Endodermal cell (in vitro differentiated cells): ENCODE results near the gene NAV2. TPM values are rescaled to one million over a fixed set of nuclear protein-coding genes. Genes with fewer than 3 reads are reported as not detected.
"Not testable (repeated sequence)": the region's sequence is repeated elsewhere in the genome, so short reads cannot be mapped to it uniquely, and the experiment has no call there.

Experiments
- DNase-seq: peaks from one replicate; pipeline ENCODE4 v3.0.0-alpha.2; 2017
- H3K27ac ChIP-seq: 2 replicates; pipeline ENCODE4 v1.5.1; 2013; ENCODE audit warnings: mild to moderate bottlenecking, low read depth, low read length, moderate library complexity
- H3K27me3 ChIP-seq: 2 replicates; pipeline ENCODE4 v1.6.1; 2013; ENCODE audit warnings: mild to moderate bottlenecking, low read length, moderate library complexity; ENCODE audit not compliant: insufficient read depth, control insufficient read depth, poor library complexity, severe bottlenecking
- H3K36me3 ChIP-seq: 2 replicates; pipeline ENCODE4 v1.7.0; 2013; ENCODE audit warnings: mild to moderate bottlenecking, low read length, moderate library complexity; ENCODE audit not compliant: control insufficient read depth, insufficient read depth
- H3K4me1 ChIP-seq: one replicate; pipeline ENCODE4 v1.7.0; 2013; ENCODE audit warnings: low read length; ENCODE audit not compliant: control insufficient read depth, insufficient read depth
- H3K4me3 ChIP-seq: 2 replicates; pipeline ENCODE4 v1.5.1; 2013; ENCODE audit warnings: mild to moderate bottlenecking, low read length, moderate library complexity
- H3K9ac ChIP-seq: 2 replicates; pipeline ENCODE4 v1.6.1; 2013; ENCODE audit warnings: mild to moderate bottlenecking, low read length, moderate library complexity; ENCODE audit not compliant: poor library complexity, severe bottlenecking; ENCODE audit errors: extremely low read depth
- H3K9me3 ChIP-seq: 2 replicates; pipeline ENCODE4 v1.6.1; 2013; ENCODE audit warnings: mild to moderate bottlenecking, low read length, moderate library complexity; ENCODE audit not compliant: control insufficient read depth
- H3K27ac Mint-ChIP-seq: 2 replicates; pipeline ENCODE4 v1.8.0; 2020; ENCODE audit warnings: mixed read lengths
- H3K27me3 Mint-ChIP-seq: 2 replicates; pipeline ENCODE4 v1.8.0; 2021; ENCODE audit warnings: mild to moderate bottlenecking, mixed read lengths; ENCODE audit not compliant: insufficient read depth
- H3K36me3 Mint-ChIP-seq: 2 replicates; pipeline ENCODE4 v1.8.0; 2020; ENCODE audit warnings: low read depth, mixed read lengths
- H3K4me1 Mint-ChIP-seq: 2 replicates; pipeline ENCODE4 v1.8.0; 2020; ENCODE audit warnings: mixed read lengths
- H3K4me3 Mint-ChIP-seq: 2 replicates; pipeline ENCODE4 v1.8.0; 2020; ENCODE audit warnings: mild to moderate bottlenecking, moderate library complexity, mixed read lengths
- H3K9me3 Mint-ChIP-seq: 2 replicates; pipeline ENCODE4 v1.8.0; 2020; ENCODE audit warnings: mild to moderate bottlenecking, mixed read lengths
- WGBS, 2 experiments: methylation state at CpG; one replicate each; pipeline versions ENCODE4 v1.1.5 to v1.1.7; 2013; ENCODE audit warnings: missing lambda C conversion rate in 2 of 2, mixed read lengths in 1 of 2; ENCODE audit not compliant: insufficient coverage in 1 of 2, insufficient read length in 1 of 2; 5-methylcytosine and 5-hydroxymethylcytosine counted together
- total RNA-seq, 2 donors: library from RNA; stranded (reverse); fragmentation: NEBNext Ultra II Directional in 1 of 2; extraction: Animal tissue kit (Norgen Biotek cat#: 25700) in 1 of 2; gene quantifications; 2 replicates in 1 of 2; 3 replicates in 1 of 2; pipeline ENCODE4 v1.2.1, GENCODE V29; 2021
- TF ChIP-seq, protein P1 (sequence below): fragments of 200-600 bp; sonication (generic); conservative IDR thresholded peaks from 2 replicates; pipeline ENCODE4 v1.5.0; 2021; ENCODE audit warnings: antibody characterized with exemption, mild to moderate bottlenecking

NAV2 gene
- total RNA-seq, 2 donors from 2014 or later = 37.1 to 42.4 TPM

DNA sequence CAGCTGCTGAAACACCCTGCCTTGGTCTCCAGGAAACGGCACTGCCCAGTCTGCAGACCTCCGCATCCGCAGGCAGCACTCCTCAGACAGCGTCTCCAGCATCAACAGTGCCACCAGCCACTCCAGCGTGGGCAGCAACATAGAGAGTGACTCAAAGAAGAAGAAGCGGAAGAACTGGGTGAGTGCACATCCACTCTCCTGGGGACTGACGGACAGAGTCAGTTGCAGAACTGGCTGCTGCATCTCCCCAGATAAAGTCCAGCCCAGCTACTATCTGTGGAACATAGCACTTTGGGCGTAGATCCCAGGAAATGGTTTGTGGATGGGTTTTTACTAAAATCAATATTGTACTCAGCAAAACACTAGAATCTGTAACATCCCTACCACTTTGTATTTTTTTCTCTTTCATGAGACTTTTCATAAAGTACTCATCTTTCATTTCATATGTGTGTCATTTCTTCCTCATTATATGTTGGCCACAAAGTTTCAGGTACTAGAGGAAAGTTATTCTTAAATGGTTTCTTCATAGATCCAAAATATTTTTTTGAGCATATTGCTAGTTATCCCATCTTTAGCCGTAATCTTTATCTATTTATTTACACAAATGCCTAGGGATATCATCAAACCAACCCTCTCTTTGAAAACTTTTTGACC, 367.5 kb downstream of the NAV2 start:
- Histone ChIP-seq H3K4me3 (no peak overlapping the region), H3K4me1 (no peaks in the 10 kb centered on the region), H3K36me3 (peaks cover 20% of the 10 kb centered on the region), H3K27ac (no peak overlapping the region), H3K9ac (no peak overlapping the region), H3K9me3 (no peaks in the 10 kb centered on the region), H3K27me3 (no peaks in the 10 kb centered on the region)
- no peaks in the 10 kb centered on the region for H3K27me3 Mint-ChIP-seq
- peak; percentile 36 for DNase-seq
- H3K36me3 Mint-ChIP-seq = peaks cover 74% of the 10 kb centered on the region
- no peak overlapping the region for H3K4me3 Mint-ChIP-seq
- H3K4me1 Mint-ChIP-seq = no peaks in the 10 kb centered on the region
- TF ChIP-seq, protein P1, sequence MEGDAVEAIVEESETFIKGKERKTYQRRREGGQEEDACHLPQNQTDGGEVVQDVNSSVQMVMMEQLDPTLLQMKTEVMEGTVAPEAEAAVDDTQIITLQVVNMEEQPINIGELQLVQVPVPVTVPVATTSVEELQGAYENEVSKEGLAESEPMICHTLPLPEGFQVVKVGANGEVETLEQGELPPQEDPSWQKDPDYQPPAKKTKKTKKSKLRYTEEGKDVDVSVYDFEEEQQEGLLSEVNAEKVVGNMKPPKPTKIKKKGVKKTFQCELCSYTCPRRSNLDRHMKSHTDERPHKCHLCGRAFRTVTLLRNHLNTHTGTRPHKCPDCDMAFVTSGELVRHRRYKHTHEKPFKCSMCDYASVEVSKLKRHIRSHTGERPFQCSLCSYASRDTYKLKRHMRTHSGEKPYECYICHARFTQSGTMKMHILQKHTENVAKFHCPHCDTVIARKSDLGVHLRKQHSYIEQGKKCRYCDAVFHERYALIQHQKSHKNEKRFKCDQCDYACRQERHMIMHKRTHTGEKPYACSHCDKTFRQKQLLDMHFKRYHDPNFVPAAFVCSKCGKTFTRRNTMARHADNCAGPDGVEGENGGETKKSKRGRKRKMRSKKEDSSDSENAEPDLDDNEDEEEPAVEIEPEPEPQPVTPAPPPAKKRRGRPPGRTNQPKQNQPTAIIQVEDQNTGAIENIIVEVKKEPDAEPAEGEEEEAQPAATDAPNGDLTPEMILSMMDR = no peak
- H3K9me3 Mint-ChIP-seq = no peaks in the 10 kb centered on the region
- H3K27ac Mint-ChIP-seq = no peak overlapping the region
- WGBS, 2 experiments = 72 to 83% methylated on average over 5 to 8 of the region's 9 CpGs

DNA sequence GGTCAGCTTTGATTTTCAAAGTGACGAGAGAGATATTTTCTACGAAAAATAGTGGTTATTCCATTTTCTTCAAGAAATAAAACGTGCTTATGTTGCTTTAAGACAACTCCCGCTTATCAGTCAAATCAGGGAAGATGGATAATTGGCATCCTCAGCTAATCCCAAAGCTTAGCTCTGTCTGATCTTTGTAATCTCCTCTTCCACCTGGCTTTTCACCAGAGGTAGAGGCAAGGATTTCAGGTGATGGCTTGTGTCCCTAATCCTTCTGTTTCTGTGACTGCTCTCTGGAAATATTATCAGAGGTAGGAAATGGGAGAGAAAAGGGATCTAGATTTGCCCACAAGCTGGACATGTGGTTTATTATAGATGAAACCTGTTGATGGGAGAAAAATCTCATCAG, 368.7 kb downstream of the NAV2 start:
- TF ChIP-seq, protein P1 = no peak
- H3K4me1 ChIP-seq = no peaks in the 10 kb centered on the region
- Mint-ChIP-seq H3K4me3 (no peak overlapping the region), H3K27me3 (no peaks in the 10 kb centered on the region), H3K9me3 (no peaks in the 10 kb centered on the region), H3K4me1 (no peaks in the 10 kb centered on the region), H3K36me3 (peaks cover 78% of the 10 kb centered on the region), H3K27ac (no peak overlapping the region)
- no peak overlapping the region for H3K27ac ChIP-seq
- H3K27me3 ChIP-seq = no peaks in the 10 kb centered on the region
- no peak overlapping the region for H3K9ac ChIP-seq
- H3K36me3 ChIP-seq = peaks cover 24% of the 10 kb centered on the region
- H3K4me3 ChIP-seq = no peak overlapping the region
- 88 to 100% methylated on average over 4 of the region's 4 CpGs for WGBS, 2 experiments
- H3K9me3 ChIP-seq = no peaks in the 10 kb centered on the region
- peak; percentile 3 for DNase-seq

DNA sequence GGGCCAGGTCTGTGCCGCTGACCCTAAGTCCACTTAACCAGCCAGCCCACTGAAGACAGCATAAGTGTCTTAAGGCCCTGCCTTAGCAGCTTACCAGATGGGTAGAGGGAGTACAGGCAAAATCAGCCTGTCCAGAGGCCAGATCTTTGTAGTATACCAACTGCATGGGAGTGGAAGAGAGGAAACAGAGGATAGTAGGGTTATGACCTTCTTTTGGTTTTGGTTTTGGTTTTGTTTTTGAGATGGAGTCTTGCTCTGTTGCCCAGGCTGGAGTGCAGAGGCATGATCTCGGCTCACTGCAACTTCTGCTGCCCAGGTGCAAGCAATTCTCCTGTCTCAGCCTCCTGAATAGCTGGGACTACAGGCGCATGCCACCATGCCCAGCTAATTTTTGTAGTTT, 371.2 kb downstream of the NAV2 start:
- not testable (repeated sequence) for H3K4me1 Mint-ChIP-seq, H3K9ac ChIP-seq, H3K27ac ChIP-seq, H3K27me3 ChIP-seq, H3K4me3 ChIP-seq, H3K4me1 ChIP-seq, H3K27me3 Mint-ChIP-seq, H3K9me3 ChIP-seq, H3K4me3 Mint-ChIP-seq, H3K9me3 Mint-ChIP-seq, H3K27ac Mint-ChIP-seq
- H3K36me3 ChIP-seq = peaks cover 20% of the 10 kb centered on the region
- H3K36me3 Mint-ChIP-seq = peaks cover 84% of the 10 kb centered on the region
- 93 to 100% methylated on average over 1 to 3 of the region's 3 CpGs for WGBS, 2 experiments
- DNase-seq = peak; percentile 4
